WTC11 (cell line): ENCODE data around the gene COMTD1.

Source experiments
- TF ChIP-seq, protein P1 (sequence below): sonication (generic); formaldehyde crosslinking; IDR thresholded peaks from 2 replicates; pipeline ENCODE4 v1.8.0; 2023; ENCODE audit warnings: missing genetic modification reagents, mild to moderate bottlenecking, borderline replicate concordance
- TF ChIP-seq, protein P2 (sequence below): fragments of 200-600 bp; IDR thresholded peaks from 2 replicates; pipeline ENCODE4 v1.8.0; 2022; ENCODE audit warnings: antibody characterized with exemption
- TF ChIP-seq, protein P3 (sequence below): sonication (generic); formaldehyde crosslinking; IDR thresholded peaks from 2 replicates; pipeline ENCODE4 v1.8.0; 2022; ENCODE audit warnings: mild to moderate bottlenecking, missing genetic modification reagents
- TF ChIP-seq, protein P4 (sequence below): sonication (generic); formaldehyde crosslinking; IDR thresholded peaks from 2 replicates; pipeline ENCODE4 v1.8.0; 2022; ENCODE audit warnings: mild to moderate bottlenecking, missing genetic modification reagents
- TF ChIP-seq, protein P5 (sequence below): fragments of 250-450 bp; sonication (Bioruptor Pico); IDR thresholded peaks from 2 replicates; pipeline ENCODE4 v1.9.0; 2021; ENCODE audit warnings: moderate library complexity, mild to moderate bottlenecking, inconsistent platforms, borderline replicate concordance
- TF ChIP-seq, protein P6 (sequence below): fragments of 250-450 bp; sonication (Bioruptor Pico); IDR thresholded peaks from 2 replicates; pipeline ENCODE4 v2.1.2; 2022; ENCODE audit warnings: mild to moderate bottlenecking, moderate library complexity
- TF ChIP-seq, protein P7 (sequence below): sonication (generic); formaldehyde crosslinking; IDR thresholded peaks from 2 replicates; pipeline ENCODE4 v1.8.0; 2023; ENCODE audit warnings: missing genetic modification reagents
- TF ChIP-seq, protein P8 (sequence below): sonication (generic); formaldehyde crosslinking; IDR thresholded peaks from 2 replicates; pipeline ENCODE4 v1.8.0; 2022; ENCODE audit warnings: missing genetic modification reagents

DNA sequence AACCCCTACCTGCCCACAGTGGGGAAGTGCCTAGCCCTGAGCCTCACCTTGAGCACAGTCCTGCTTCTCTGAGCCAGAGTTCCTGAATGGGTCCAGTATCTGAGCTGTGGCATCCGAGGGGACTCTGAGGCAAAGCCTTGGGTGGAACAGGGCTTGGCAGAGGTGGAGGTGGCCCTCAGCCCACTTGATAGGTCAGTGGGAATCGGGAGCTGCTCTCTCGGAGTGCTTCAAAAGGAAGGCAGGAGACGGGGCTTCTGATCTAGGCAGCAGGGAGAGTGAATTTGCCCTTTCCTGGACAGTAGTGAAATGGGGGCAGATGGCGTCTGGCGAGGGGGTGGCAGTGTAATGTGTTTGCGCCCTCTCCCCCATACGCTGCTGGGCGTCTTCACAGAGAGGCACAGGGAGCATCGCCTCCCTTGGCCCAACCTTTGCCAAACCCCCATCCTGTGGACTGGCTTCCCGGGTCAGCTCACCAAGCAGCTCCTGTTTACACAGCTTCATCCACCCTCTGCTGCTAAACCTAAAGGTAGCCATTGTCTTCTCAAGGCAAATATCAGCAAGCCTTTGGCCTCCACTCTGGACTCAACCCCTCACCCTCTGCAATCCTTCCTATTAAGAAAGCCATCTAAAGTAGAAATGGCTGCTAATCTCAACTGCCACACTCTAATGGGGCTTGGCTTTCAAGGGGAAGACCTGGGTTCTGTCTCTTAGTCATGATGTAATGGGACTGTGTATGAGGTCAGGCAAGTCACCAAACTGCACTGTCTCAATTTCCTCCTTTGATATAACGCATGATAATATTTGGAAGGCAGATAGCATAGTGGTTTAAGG is 46.3 kb downstream of the COMTD1 start:
- TF ChIP-seq, protein P1, sequence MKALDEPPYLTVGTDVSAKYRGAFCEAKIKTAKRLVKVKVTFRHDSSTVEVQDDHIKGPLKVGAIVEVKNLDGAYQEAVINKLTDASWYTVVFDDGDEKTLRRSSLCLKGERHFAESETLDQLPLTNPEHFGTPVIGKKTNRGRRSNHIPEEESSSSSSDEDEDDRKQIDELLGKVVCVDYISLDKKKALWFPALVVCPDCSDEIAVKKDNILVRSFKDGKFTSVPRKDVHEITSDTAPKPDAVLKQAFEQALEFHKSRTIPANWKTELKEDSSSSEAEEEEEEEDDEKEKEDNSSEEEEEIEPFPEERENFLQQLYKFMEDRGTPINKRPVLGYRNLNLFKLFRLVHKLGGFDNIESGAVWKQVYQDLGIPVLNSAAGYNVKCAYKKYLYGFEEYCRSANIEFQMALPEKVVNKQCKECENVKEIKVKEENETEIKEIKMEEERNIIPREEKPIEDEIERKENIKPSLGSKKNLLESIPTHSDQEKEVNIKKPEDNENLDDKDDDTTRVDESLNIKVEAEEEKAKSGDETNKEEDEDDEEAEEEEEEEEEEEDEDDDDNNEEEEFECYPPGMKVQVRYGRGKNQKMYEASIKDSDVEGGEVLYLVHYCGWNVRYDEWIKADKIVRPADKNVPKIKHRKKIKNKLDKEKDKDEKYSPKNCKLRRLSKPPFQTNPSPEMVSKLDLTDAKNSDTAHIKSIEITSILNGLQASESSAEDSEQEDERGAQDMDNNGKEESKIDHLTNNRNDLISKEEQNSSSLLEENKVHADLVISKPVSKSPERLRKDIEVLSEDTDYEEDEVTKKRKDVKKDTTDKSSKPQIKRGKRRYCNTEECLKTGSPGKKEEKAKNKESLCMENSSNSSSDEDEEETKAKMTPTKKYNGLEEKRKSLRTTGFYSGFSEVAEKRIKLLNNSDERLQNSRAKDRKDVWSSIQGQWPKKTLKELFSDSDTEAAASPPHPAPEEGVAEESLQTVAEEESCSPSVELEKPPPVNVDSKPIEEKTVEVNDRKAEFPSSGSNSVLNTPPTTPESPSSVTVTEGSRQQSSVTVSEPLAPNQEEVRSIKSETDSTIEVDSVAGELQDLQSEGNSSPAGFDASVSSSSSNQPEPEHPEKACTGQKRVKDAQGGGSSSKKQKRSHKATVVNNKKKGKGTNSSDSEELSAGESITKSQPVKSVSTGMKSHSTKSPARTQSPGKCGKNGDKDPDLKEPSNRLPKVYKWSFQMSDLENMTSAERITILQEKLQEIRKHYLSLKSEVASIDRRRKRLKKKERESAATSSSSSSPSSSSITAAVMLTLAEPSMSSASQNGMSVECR (CRISPR knock-in tag): no peak
- TF ChIP-seq, protein P2, sequence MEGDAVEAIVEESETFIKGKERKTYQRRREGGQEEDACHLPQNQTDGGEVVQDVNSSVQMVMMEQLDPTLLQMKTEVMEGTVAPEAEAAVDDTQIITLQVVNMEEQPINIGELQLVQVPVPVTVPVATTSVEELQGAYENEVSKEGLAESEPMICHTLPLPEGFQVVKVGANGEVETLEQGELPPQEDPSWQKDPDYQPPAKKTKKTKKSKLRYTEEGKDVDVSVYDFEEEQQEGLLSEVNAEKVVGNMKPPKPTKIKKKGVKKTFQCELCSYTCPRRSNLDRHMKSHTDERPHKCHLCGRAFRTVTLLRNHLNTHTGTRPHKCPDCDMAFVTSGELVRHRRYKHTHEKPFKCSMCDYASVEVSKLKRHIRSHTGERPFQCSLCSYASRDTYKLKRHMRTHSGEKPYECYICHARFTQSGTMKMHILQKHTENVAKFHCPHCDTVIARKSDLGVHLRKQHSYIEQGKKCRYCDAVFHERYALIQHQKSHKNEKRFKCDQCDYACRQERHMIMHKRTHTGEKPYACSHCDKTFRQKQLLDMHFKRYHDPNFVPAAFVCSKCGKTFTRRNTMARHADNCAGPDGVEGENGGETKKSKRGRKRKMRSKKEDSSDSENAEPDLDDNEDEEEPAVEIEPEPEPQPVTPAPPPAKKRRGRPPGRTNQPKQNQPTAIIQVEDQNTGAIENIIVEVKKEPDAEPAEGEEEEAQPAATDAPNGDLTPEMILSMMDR: no peak
- TF ChIP-seq, protein P3, sequence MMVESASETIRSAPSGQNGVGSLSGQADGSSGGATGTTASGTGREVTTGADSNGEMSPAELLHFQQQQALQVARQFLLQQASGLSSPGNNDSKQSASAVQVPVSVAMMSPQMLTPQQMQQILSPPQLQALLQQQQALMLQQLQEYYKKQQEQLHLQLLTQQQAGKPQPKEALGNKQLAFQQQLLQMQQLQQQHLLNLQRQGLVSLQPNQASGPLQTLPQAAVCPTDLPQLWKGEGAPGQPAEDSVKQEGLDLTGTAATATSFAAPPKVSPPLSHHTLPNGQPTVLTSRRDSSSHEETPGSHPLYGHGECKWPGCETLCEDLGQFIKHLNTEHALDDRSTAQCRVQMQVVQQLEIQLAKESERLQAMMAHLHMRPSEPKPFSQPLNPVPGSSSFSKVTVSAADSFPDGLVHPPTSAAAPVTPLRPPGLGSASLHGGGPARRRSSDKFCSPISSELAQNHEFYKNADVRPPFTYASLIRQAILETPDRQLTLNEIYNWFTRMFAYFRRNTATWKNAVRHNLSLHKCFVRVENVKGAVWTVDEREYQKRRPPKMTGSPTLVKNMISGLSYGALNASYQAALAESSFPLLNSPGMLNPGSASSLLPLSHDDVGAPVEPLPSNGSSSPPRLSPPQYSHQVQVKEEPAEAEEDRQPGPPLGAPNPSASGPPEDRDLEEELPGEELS (CRISPR knock-in tag): no peak
- TF ChIP-seq, protein P4, sequence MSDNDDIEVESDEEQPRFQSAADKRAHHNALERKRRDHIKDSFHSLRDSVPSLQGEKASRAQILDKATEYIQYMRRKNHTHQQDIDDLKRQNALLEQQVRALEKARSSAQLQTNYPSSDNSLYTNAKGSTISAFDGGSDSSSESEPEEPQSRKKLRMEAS (CRISPR knock-in tag): no peak
- TF ChIP-seq, protein P5, sequence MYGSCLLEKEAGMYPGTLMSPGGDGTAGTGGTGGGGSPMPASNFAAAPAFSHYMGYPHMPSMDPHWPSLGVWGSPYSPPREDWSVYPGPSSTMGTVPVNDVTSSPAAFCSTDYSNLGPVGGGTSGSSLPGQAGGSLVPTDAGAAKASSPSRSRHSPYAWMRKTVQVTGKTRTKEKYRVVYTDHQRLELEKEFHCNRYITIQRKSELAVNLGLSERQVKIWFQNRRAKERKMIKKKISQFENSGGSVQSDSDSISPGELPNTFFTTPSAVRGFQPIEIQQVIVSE (CRISPR knock-in tag): no peak
- TF ChIP-seq, protein P6, sequence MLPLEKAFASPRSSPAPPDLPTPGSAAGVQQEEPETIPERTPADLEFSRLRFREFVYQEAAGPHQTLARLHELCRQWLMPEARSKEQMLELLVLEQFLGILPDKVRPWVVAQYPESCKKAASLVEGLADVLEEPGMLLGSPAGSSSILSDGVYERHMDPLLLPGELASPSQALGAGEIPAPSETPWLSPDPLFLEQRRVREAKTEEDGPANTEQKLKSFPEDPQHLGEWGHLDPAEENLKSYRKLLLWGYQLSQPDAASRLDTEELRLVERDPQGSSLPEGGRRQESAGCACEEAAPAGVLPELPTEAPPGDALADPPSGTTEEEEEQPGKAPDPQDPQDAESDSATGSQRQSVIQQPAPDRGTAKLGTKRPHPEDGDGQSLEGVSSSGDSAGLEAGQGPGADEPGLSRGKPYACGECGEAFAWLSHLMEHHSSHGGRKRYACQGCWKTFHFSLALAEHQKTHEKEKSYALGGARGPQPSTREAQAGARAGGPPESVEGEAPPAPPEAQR (CRISPR knock-in tag): no peak
- TF ChIP-seq, protein P7, sequence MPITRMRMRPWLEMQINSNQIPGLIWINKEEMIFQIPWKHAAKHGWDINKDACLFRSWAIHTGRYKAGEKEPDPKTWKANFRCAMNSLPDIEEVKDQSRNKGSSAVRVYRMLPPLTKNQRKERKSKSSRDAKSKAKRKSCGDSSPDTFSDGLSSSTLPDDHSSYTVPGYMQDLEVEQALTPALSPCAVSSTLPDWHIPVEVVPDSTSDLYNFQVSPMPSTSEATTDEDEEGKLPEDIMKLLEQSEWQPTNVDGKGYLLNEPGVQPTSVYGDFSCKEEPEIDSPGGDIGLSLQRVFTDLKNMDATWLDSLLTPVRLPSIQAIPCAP (CRISPR knock-in tag): no peak
- TF ChIP-seq, protein P8, sequence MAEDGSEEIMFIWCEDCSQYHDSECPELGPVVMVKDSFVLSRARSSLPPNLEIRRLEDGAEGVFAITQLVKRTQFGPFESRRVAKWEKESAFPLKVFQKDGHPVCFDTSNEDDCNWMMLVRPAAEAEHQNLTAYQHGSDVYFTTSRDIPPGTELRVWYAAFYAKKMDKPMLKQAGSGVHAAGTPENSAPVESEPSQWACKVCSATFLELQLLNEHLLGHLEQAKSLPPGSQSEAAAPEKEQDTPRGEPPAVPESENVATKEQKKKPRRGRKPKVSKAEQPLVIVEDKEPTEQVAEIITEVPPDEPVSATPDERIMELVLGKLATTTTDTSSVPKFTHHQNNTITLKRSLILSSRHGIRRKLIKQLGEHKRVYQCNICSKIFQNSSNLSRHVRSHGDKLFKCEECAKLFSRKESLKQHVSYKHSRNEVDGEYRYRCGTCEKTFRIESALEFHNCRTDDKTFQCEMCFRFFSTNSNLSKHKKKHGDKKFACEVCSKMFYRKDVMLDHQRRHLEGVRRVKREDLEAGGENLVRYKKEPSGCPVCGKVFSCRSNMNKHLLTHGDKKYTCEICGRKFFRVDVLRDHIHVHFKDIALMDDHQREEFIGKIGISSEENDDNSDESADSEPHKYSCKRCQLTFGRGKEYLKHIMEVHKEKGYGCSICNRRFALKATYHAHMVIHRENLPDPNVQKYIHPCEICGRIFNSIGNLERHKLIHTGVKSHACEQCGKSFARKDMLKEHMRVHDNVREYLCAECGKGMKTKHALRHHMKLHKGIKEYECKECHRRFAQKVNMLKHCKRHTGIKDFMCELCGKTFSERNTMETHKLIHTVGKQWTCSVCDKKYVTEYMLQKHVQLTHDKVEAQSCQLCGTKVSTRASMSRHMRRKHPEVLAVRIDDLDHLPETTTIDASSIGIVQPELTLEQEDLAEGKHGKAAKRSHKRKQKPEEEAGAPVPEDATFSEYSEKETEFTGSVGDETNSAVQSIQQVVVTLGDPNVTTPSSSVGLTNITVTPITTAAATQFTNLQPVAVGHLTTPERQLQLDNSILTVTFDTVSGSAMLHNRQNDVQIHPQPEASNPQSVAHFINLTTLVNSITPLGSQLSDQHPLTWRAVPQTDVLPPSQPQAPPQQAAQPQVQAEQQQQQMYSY (CRISPR knock-in tag): no peak
